UCSD-AML1 (cell line): ENCODE data around the gene IFITM1.
"Not testable (repeated sequence)": the region's sequence is repeated elsewhere in the genome, so short reads cannot be mapped to it uniquely, and the experiment has no call there.

Experiments used
- DNase-seq: peaks from one replicate; lab custom pipeline; 2025; ENCODE audit not compliant: unreplicated experiment; lab: John Stamatoyannopoulos, UW

IFITM1 gene

GRCh38 chr11:282630-283360, 31.0 kb upstream of the IFITM1 start:
- peak; percentile 37 for DNase-seq

GRCh38 chr11:283405-284104, 30.3 kb upstream of the IFITM1 start:
- DNase-seq: no peak

GRCh38 chr11:284105-285020, 29.5 kb upstream of the IFITM1 start:
- DNase-seq: no peak

- no peak for DNase-seq
Measured at GRCh38 chr11:285021-285893, 28.6 kb upstream of the IFITM1 start.

GRCh38 chr11:285894-286220, 28.0 kb upstream of the IFITM1 start:
- DNase-seq: no peak

- DNase-seq: not testable (repeated sequence)
Measured at GRCh38 chr11:286977-287820, 26.6 kb upstream of the IFITM1 start.

- no peak for DNase-seq
Measured at GRCh38 chr11:287821-288477, 25.9 kb upstream of the IFITM1 start.

GRCh38 chr11:288478-289397, 25.1 kb upstream of the IFITM1 start, which contains the start of gene PGGHG:
TSS of gene PGGHG (plus strand) at chr11:289126. CDS start at chr11:289817, 691 bp downstream.
- peak; percentile 73 for DNase-seq

- DNase-seq: no peak
Measured at GRCh38 chr11:289398-289711, 24.5 kb upstream of the IFITM1 start.

GRCh38 chr11:289712-290620, 23.9 kb upstream of the IFITM1 start:
- no peak for DNase-seq

- no peak for DNase-seq
Measured at GRCh38 chr11:290621-291231, 23.1 kb upstream of the IFITM1 start.

GRCh38 chr11:291281-292210, 22.3 kb upstream of the IFITM1 start:
- DNase-seq: no peak

- no peak for DNase-seq
Measured at GRCh38 chr11:292211-293121, 21.4 kb upstream of the IFITM1 start.

GRCh38 chr11:293271-293851, 20.5 kb upstream of the IFITM1 start:
- DNase-seq: no peak
